ENCODE measurements around the gene WDR72. TPM values are rescaled to one million over a fixed set of nuclear protein-coding genes. Genes with fewer than 3 reads are reported as not detected.

The WDR72 gene
- total RNA-seq, 1 donor, result under 0.01 TPM

- Histone ChIP-seq H3K27me3 (ENCODE audit: insufficient read depth, low read length) (no peaks in the 10 kb centered on the region), H3K4me1 (ENCODE audit: insufficient read depth, low read length) (no peaks in the 10 kb centered on the region), H3K9me3 (ENCODE audit: low read depth, low read length) (no peaks in the 10 kb centered on the region), H3K4me3 (ENCODE audit: low read length) (no peak overlapping the region)
Observed at GRCh38 chr15:53665930-53666329, 93.5 kb downstream of the WDR72 start.

DNA sequence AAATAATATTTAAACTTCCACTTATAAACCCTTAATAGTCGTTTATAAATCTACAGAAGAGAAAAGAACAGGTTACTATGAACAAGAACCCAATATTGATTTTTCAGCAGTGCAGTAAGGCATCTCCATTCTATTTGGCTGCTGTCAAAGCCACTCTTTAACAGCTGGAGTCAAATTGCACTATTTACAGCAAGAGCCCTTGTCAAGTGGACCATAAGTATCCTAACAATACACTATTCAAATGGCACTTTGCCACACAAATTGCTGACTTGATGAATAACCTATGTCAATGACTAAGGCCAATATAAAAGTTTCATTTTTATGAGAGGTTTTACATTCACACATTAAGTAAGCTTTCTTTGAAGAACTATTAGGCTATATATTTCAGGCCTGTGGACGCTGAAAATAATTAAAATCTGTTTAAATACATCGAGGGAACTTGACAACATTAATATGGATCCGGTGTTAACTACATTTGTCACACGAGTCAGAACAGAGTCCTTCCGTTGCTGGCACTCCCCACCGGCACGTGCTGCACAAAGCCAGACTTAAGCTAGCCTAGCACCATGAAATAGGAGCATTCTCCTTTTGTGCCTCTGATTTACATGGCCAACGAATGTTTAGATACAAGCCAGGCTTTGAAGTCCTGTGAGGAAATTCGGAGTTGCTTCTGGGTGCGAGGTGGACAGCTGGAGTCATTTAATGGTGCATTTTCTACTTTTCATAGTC is 100.5 kb downstream of the WDR72 start:
- H3K4me1 ChIP-seq (ENCODE audit: insufficient read depth, low read length), result no peaks in the 10 kb centered on the region
- H3K4me3 ChIP-seq (ENCODE audit: low read length), result no peak overlapping the region
- no peaks in the 10 kb centered on the region for H3K9me3 ChIP-seq (ENCODE audit: low read depth, low read length)
- no peaks in the 10 kb centered on the region for H3K27me3 ChIP-seq (ENCODE audit: insufficient read depth, low read length)

- H3K4me1 ChIP-seq (ENCODE audit: insufficient read depth, low read length), result no peaks in the 10 kb centered on the region
- H3K27me3 ChIP-seq (ENCODE audit: insufficient read depth, low read length), result no peaks in the 10 kb centered on the region
- H3K4me3 ChIP-seq (ENCODE audit: low read length), result no peak overlapping the region
- H3K9me3 ChIP-seq (ENCODE audit: low read depth, low read length), result no peaks in the 10 kb centered on the region
Observed at GRCh38 chr15:53658255-53658654, 101.2 kb downstream of the WDR72 start.

DNA sequence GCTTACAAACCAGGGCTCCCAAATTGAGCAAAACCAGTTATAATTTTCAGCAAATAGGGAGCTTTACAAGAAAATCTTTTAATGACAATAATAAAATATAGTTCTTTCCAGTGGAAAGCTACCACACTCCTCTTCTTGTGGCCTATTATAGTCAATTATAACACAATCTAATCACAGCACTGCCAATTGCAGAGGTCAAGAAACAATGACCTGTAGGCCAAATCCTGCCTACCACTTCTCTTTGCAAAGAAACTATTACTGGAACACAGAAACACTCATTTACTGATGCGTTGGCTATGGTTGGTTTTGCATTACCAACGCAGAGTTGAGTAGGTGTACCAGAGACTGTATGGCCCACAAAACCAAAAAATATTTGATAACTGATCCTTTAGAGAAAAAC is 110.5 kb downstream of the WDR72 start:
- H3K9me3 ChIP-seq (ENCODE audit: low read depth, low read length), result no peaks in the 10 kb centered on the region
- H3K4me1 ChIP-seq (ENCODE audit: insufficient read depth, low read length), result no peaks in the 10 kb centered on the region
- H3K4me3 ChIP-seq (ENCODE audit: low read length), result no peak overlapping the region
- no peaks in the 10 kb centered on the region for H3K27me3 ChIP-seq (ENCODE audit: insufficient read depth, low read length)

DNA sequence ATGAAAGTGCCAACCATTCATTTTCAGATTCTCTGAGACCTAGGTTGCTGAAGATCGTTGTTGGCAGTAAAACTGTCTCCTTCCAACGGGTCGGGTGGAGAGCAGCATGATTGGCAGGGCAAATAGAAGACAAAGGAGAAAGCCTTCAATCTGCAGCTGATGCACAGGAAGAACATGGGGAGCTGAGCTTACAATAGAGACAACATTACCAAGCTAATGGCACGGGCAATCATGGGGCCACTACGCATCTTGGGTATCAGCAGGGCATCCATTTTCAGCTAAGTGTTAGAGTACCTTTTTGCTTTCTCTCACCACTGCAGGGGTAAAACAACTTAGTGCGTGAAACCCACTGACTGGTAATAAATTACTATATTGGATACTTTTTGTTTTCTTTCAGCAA is 114.8 kb downstream of the WDR72 start:
- H3K4me1 ChIP-seq (ENCODE audit: insufficient read depth, low read length), result no peaks in the 10 kb centered on the region
- H3K4me3 ChIP-seq (ENCODE audit: low read length), result no peak overlapping the region
- no peaks in the 10 kb centered on the region for H3K9me3 ChIP-seq (ENCODE audit: low read depth, low read length)
- H3K27me3 ChIP-seq (ENCODE audit: insufficient read depth, low read length), result no peaks in the 10 kb centered on the region

DNA sequence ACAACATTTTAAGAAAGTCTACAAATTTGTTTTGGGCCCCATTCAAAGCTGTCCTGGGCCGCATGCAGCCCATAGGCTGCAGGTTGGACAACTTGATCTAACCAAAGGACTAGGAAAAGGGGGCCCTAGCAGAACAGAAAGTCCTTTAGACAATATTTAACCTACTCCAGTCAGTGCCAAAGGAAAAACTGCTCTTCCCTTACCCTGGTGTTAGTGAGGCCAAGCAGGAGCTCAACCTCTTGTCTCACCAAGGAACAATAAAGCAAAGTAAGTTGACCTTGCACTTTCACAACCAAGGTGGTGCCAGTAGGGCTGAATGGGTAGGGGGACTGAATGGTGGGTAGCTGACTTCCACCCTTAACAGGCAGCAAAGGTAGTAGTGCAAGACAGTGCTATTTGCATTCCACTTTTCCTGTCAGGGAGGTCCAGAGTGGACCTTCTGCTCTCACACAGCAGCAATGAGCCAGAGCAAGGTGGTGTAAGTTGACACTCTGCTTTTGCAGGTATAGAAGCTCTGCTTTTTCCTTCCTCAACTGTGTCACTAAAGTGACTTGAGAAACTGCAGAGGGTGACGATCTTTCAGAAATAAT is 124.9 kb downstream of the WDR72 start:
- no peaks in the 10 kb centered on the region for H3K4me1 ChIP-seq (ENCODE audit: insufficient read depth, low read length)
- H3K4me3 ChIP-seq (ENCODE audit: low read length), result no peak overlapping the region
- H3K27me3 ChIP-seq (ENCODE audit: insufficient read depth, low read length), result no peaks in the 10 kb centered on the region
- H3K9me3 ChIP-seq (ENCODE audit: low read depth, low read length), result no peaks in the 10 kb centered on the region

DNA sequence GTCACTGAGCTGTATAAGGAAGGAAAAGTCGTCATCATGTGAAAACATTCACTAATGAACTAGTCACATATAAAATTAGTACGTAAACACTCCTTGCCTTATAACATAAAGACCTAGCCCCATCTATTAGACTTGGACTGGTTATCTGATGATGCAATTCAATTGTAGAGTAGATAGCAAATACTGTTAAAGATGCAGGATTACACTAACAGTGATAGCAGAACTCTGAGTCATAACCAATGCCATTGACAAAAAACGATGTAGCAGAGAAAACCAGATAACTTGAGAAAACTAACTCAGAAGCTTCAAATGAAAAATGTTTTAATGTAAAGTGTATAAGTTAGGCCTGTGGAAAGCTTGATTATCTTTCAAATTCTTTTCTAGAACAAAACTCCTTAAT is 132.2 kb downstream of the WDR72 start:
- no peaks in the 10 kb centered on the region for H3K9me3 ChIP-seq (ENCODE audit: low read depth, low read length)
- no peak overlapping the region for H3K4me3 ChIP-seq (ENCODE audit: low read length)
- no peaks in the 10 kb centered on the region for H3K27me3 ChIP-seq (ENCODE audit: insufficient read depth, low read length)
- no peaks in the 10 kb centered on the region for H3K4me1 ChIP-seq (ENCODE audit: insufficient read depth, low read length)

- Histone ChIP-seq H3K9me3 (ENCODE audit: low read depth, low read length) (no peaks in the 10 kb centered on the region), H3K4me1 (ENCODE audit: insufficient read depth, low read length) (no peaks in the 10 kb centered on the region), H3K4me3 (ENCODE audit: low read length) (no peak overlapping the region), H3K27me3 (ENCODE audit: insufficient read depth, low read length) (no peaks in the 10 kb centered on the region)
Observed at GRCh38 chr15:53625962-53626845, 133.3 kb downstream of the WDR72 start.

- H3K4me3 ChIP-seq (ENCODE audit: low read length), result no peak overlapping the region
- H3K9me3 ChIP-seq (ENCODE audit: low read depth, low read length), result no peaks in the 10 kb centered on the region
- no peaks in the 10 kb centered on the region for H3K4me1 ChIP-seq (ENCODE audit: insufficient read depth, low read length)
- H3K27me3 ChIP-seq (ENCODE audit: insufficient read depth, low read length), result no peaks in the 10 kb centered on the region
Observed at GRCh38 chr15:53625260-53625659, 134.2 kb downstream of the WDR72 start.

GRCh38 chr15:53618461-53618860 is 141.0 kb downstream of the WDR72 start:
- Histone ChIP-seq H3K27me3 (ENCODE audit: insufficient read depth, low read length) (peaks cover 3% of the 10 kb centered on the region), H3K4me3 (ENCODE audit: low read length) (no peak overlapping the region), H3K4me1 (ENCODE audit: insufficient read depth, low read length) (no peaks in the 10 kb centered on the region), H3K9me3 (ENCODE audit: low read depth, low read length) (no peaks in the 10 kb centered on the region)

DNA sequence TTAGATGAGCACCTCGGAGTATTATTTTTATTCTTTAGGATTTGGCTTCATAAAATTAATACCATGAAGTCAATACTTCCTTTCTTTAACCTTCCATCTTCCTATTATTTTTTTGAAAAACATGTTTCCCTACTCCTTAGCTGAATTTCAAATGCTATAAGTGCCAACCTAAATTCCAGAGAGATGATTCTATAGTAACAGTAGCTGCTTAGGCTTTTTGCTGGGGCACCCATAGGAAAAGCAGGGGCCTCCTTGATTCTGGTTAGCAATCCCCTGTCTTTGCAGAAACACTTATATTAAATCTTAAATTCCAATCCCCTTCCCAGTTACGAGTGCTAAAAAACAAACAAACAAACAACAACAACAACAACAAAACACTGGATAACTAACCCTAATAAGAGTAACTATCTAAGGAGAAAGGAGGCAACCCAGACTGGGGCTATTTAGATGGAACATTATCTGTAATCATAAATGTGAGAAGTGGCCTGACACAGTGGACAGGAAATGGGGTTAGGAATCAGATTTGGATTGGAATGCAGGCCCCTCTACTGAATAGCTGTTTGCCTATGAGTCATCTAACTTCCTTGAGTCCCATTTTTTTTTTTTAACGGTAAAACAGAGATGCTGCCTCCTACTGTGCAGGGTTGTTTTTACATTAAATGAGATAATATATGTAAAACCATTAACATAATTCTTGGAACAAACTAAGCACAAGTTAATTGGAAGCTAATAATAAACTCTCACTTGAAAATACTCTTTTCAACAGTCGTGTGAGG is 148.1 kb downstream of the WDR72 start:
- no peak overlapping the region for H3K4me3 ChIP-seq (ENCODE audit: low read length)
- no peaks in the 10 kb centered on the region for H3K27me3 ChIP-seq (ENCODE audit: insufficient read depth, low read length)
- no peaks in the 10 kb centered on the region for H3K4me1 ChIP-seq (ENCODE audit: insufficient read depth, low read length)
- no peaks in the 10 kb centered on the region for H3K9me3 ChIP-seq (ENCODE audit: low read depth, low read length)

DNA sequence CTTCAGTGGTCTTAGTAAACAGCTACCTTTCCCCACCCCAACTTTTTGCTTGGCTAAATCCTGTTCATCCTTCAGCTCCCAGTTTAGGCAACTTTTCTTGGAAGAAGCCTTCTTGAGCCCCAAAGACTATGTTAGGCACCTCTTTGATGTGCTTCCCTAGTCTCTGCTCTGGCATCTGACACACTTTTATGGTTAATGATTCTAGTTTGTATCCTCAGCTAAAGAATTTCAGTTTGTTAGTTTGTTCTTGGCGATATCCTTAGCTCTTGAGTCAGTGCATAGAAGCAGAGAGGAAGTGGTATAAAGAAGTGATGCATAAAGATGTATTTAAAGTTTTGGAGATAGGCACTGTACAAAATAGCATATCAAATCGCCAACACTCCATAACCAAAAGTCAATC is 168.4 kb downstream of the WDR72 start:
- Histone ChIP-seq H3K4me1 (ENCODE audit: insufficient read depth, low read length) (no peaks in the 10 kb centered on the region), H3K27me3 (ENCODE audit: insufficient read depth, low read length) (no peaks in the 10 kb centered on the region), H3K4me3 (ENCODE audit: low read length) (no peak overlapping the region), H3K9me3 (ENCODE audit: low read depth, low read length) (no peaks in the 10 kb centered on the region)

DNA sequence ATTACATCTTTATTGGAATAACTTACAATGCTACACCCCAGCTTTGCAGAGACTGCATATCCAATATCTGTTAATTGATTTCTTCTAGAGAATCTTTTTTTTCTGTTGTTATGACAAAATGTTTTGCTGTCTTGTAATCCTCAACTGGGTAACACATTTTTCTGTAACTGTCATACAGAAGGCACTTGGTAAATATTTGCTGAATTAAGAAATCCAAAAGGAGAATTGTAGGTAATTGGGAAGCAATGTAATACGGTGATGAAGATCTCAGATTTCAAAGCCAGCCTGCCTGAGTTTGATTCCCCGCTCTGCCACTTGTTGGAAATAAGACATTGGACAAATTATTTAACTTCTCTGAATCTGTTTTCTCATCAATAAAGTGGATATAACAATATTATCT is 169.1 kb downstream of the WDR72 start:
- Histone ChIP-seq H3K9me3 (ENCODE audit: low read depth, low read length) (no peaks in the 10 kb centered on the region), H3K27me3 (ENCODE audit: insufficient read depth, low read length) (no peaks in the 10 kb centered on the region), H3K4me1 (ENCODE audit: insufficient read depth, low read length) (no peaks in the 10 kb centered on the region), H3K4me3 (ENCODE audit: low read length) (no peak overlapping the region)

- Histone ChIP-seq H3K27me3 (ENCODE audit: insufficient read depth, low read length) (no peaks in the 10 kb centered on the region), H3K9me3 (ENCODE audit: low read depth, low read length) (no peaks in the 10 kb centered on the region), H3K4me1 (ENCODE audit: insufficient read depth, low read length) (no peaks in the 10 kb centered on the region), H3K4me3 (ENCODE audit: low read length) (no peak overlapping the region)
Observed at GRCh38 chr15:53589520-53590057, 169.9 kb downstream of the WDR72 start.
